CD4-positive, alpha-beta T cell (primary cell): Measurements from ENCODE around the gene PLCB3. TPM values are rescaled to one million over a fixed set of nuclear protein-coding genes. Genes with fewer than 3 reads are reported as not detected.

Source experiments
- ATAC-seq: fragments of 200-7000 bp; cut with Tn5 transposase; one replicate; pipeline ENCODE4 v1.10.0; 2022; ENCODE audit warnings: mild to moderate bottlenecking; ENCODE audit not compliant: poor library complexity
- CTCF ChIA-PET: fragments of 350-600 bp; sonication (Branson Sonifier 250); formaldehyde crosslinking; loops from one replicate; lab custom pipeline; 2021; ENCODE audit warnings: antibody characterized with exemption, inconsistent platforms; lab: Charles Lee
- POLR2A ChIA-PET: fragments of 350-600 bp; sonication (Branson Sonifier 250); formaldehyde crosslinking; loops from one replicate; lab custom pipeline; 2021; ENCODE audit warnings: antibody characterized with exemption, inconsistent platforms; lab: Charles Lee
- DNase-seq, 14 experiments: peaks; one replicate each; pipeline ENCODE4 v3.0.0-alpha.2; 2013 to 2020; ENCODE audit warnings: mixed read lengths in 2 of 14
- H3K27ac ChIP-seq, 2 donors: one replicate each; pipeline versions ENCODE4 v1.5.1 to v1.7.0; 2013; ENCODE audit warnings: low read length in 2 of 2, low read depth in 1 of 2, mild to moderate bottlenecking in 1 of 2
- H3K27me3 ChIP-seq, 2 experiments: 1 replicate in 1 of 2; 2 replicates in 1 of 2; pipeline versions ENCODE4 v1.6.1 to v1.7.0; 2013; ENCODE audit warnings: low read length in 2 of 2, control low read depth in 1 of 2, mild to moderate bottlenecking in 1 of 2, moderate library complexity in 1 of 2; ENCODE audit not compliant: insufficient read depth in 2 of 2, control insufficient read depth in 1 of 2
- H3K36me3 ChIP-seq: one replicate; pipeline ENCODE4 v1.6.1; 2013; ENCODE audit warnings: low read length, control low read depth; ENCODE audit not compliant: insufficient read depth
- H3K4me1 ChIP-seq: one replicate; pipeline ENCODE4 v1.6.1; 2013; ENCODE audit warnings: low read length, control low read depth; ENCODE audit not compliant: insufficient read depth
- H3K4me3 ChIP-seq: one replicate; pipeline ENCODE4 v1.5.1; 2013; ENCODE audit warnings: mild to moderate bottlenecking, low read length, moderate library complexity
- H3K9me3 ChIP-seq, 2 experiments: 1 replicate in 1 of 2; 2 replicates in 1 of 2; pipeline versions ENCODE4 v1.6.1 to v1.7.0; 2013; ENCODE audit warnings: low read length in 2 of 2, mild to moderate bottlenecking in 2 of 2, control low read depth in 1 of 2, moderate library complexity in 1 of 2; ENCODE audit not compliant: control insufficient read depth in 1 of 2, insufficient read depth in 1 of 2
- H3K27ac Mint-ChIP-seq: one replicate; pipeline ENCODE4 v1.8.0; 2020; ENCODE audit warnings: mixed read lengths
- H3K27me3 Mint-ChIP-seq: one replicate; pipeline ENCODE4 v1.8.0; 2021; ENCODE audit warnings: mixed read lengths
- H3K36me3 Mint-ChIP-seq: one replicate; pipeline ENCODE4 v1.8.0; 2021; ENCODE audit warnings: low read depth, mixed read lengths
- H3K4me1 Mint-ChIP-seq: one replicate; pipeline ENCODE4 v1.8.0; 2021; ENCODE audit warnings: low read depth, mixed read lengths
- H3K4me3 Mint-ChIP-seq: one replicate; pipeline ENCODE4 v1.8.0; 2020; ENCODE audit warnings: mild to moderate bottlenecking, mixed read lengths
- H3K9me3 Mint-ChIP-seq: one replicate; pipeline ENCODE4 v1.8.0; 2020; ENCODE audit warnings: mixed read lengths
- intact Hi-C, 2 experiments: fragments of 100-400 bp; cut with DNase I in 1 of 2; cut with micrococcal nuclease in 1 of 2; formaldehyde crosslinking; loops; one replicate each; pipeline versions ENCODE4 v1.15.1 to v1.9.0; 2023 to 2025; cut with DNase I, micrococcal nuclease
- total RNA-seq, 174 experiments: library from RNA in 2 of 174; stranded (reverse) in 2 of 174; gene quantifications; one replicate each; pipeline ENCODE4 v1.2.3 and lab custom pipeline; 2021 to 2026
- TF ChIP-seq, protein P1 (sequence below): fragments of 200-600 bp; IDR thresholded peaks from one replicate; pipeline ENCODE4 v1.8.0; 2022; ENCODE audit warnings: antibody characterized with exemption, mild to moderate bottlenecking

PLCB3 gene
- total RNA-seq, 2 experiments from 2014 or later, result 2.5 to 2.7 TPM

DNA sequence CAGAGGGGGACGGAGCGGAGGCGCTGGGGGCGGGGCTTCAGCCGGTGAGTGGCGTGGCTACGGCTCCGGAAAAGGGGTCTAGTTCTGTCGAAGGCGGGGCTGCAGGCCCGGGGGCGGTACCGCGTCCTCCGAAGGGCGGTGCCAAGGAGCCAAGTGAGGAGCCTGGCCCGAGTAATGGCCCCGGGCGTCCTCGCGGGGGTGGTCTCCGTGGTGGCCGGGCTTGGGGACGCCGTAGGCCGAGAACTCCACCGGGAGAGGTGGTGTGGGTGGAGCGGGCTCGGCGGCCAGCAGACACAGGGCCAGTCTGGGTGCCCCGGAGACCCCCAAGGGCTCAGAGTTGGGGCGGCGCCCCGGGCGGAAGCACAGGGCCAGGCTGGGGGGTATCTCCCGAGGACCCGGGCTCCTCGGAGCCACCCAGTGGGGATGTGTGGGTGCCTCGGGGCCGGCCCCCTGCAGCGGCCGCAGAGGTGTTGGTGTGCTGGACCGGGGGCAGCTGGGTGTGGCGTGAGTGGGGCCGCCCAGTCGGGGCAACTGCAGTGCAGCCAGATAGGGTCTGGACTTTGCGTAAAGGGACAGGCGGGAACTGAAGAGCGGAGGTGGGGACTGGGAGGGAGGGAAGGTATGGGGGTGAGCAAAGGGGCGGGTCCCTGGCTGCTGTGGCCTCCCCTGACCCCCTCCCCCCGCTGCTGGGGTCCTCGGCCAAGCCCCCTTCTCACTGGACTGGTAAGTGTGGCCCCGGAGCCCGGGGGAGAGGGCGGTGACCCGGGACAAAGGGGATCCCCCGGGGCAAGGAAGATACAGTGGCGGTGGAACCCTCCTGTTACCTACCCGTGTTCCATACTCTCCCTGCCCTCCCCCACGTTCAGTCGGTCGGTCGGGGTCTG lies 9.6 kb upstream of the PLCB3 start:
- H3K9me3 ChIP-seq, result no peaks in the 10 kb centered on the region
- intact Hi-C loops, result loop anchor here (1.0 to 5.0 kb wide), 7 partner anchors 11 to 63 kb away; partner anchors contain the start of genes DNAJC4 (in 2 of the 2), ESRRA (in 2 of the 2), FERMT3 (in 2 of the 2) and GPR137 (in 2 of the 2)
- peak in 7 of 14 experiments; percentile 99 to 100 (median 100) for DNase-seq
- POLR2A ChIA-PET, result interaction anchor here (0.6 to 6.2 kb wide), 23 partner anchors 8 to 1589 kb away, joined by 3 to 69 read pairs (median 5); partner anchors contain the start of genes BAD, CCDC88B, DNAJC4 and FERMT3
- TF ChIP-seq, protein P1, sequence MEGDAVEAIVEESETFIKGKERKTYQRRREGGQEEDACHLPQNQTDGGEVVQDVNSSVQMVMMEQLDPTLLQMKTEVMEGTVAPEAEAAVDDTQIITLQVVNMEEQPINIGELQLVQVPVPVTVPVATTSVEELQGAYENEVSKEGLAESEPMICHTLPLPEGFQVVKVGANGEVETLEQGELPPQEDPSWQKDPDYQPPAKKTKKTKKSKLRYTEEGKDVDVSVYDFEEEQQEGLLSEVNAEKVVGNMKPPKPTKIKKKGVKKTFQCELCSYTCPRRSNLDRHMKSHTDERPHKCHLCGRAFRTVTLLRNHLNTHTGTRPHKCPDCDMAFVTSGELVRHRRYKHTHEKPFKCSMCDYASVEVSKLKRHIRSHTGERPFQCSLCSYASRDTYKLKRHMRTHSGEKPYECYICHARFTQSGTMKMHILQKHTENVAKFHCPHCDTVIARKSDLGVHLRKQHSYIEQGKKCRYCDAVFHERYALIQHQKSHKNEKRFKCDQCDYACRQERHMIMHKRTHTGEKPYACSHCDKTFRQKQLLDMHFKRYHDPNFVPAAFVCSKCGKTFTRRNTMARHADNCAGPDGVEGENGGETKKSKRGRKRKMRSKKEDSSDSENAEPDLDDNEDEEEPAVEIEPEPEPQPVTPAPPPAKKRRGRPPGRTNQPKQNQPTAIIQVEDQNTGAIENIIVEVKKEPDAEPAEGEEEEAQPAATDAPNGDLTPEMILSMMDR, result no peak
- peaks cover 22% of the 10 kb centered on the region for H3K36me3 ChIP-seq
- Mint-ChIP-seq H3K9me3 (no peaks in the 10 kb centered on the region), H3K4me1 (peaks cover 45% of the 10 kb centered on the region), H3K36me3 (peaks cover 34% of the 10 kb centered on the region), H3K4me3 (peak overlapping the region; percentile 98), H3K27ac (peak overlapping the region; percentile 100), H3K27me3 (no peaks in the 10 kb centered on the region)
- no peak for ATAC-seq
- H3K27me3 ChIP-seq, result no peaks in the 10 kb centered on the region
- CTCF ChIA-PET, result interaction anchor here (0.9 to 1.9 kb wide), 5 partner anchors 10 to 63 kb away, joined by 4 to 10 read pairs (median 7); partner anchors contain the start of genes NUDT22, PLCB3 and TRPT1
- peaks cover 60% of the 10 kb centered on the region for H3K4me1 ChIP-seq
- H3K4me3 ChIP-seq, result peak overlapping the region; percentile 80
- peak overlapping the region; percentile 97 to 100 for H3K27ac ChIP-seq

DNA sequence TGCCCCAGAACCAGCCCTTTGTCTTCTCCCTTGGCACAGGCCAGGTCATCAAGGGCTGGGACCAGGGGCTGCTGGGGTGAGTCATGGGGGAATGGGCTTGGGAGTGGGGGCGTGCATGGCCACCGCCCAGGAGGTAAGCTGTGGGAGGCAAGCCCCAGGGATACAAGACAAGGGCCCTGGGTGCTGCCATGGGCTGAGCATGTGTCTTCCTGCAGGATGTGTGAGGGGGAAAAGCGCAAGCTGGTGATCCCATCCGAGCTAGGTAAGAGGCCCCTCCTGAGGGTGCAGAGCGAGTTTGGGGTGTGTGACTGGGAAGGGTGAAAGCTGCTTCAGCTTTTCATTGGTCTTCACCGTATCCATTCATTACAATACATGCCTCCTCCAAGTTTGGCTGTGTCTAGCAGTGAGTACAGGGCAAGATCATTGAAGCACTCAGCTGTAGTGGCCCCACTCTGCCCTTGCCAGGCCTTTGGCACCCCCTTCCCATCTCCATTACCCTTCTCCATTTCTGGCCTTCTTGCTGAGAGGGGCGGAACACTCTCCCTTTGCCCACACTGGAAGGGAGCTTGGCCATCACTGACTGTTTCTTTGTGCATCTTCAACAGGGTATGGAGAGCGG lies 8.0 kb upstream of the PLCB3 start:
- intact Hi-C loops, result loop anchor here (2.0 to 5.0 kb wide), 2 partner anchors 36 to 61 kb away; partner anchors contain the start of genes FERMT3 (in 2 of the 2) and ESRRA (in 1 of the 2)
- Mint-ChIP-seq H3K36me3 (peaks cover 30% of the 10 kb centered on the region), H3K4me1 (peaks cover 57% of the 10 kb centered on the region), H3K4me3 (peak overlapping the region; percentile 81), H3K27ac (peak overlapping the region; percentile 100), H3K27me3 (no peaks in the 10 kb centered on the region), H3K9me3 (no peaks in the 10 kb centered on the region)
- CTCF ChIA-PET, result interaction anchor here (1.1 to 3.8 kb wide), 4 partner anchors 8 to 58 kb away, joined by 3 to 12 read pairs (median 7); partner anchors contain the start of gene PLCB3
- peaks cover 62% of the 10 kb centered on the region for H3K4me1 ChIP-seq
- TF ChIP-seq, protein P1, result no peak
- DNase-seq (no peak), ATAC-seq (no peak)
- H3K27me3 ChIP-seq, result no peaks in the 10 kb centered on the region
- no peak overlapping the region for H3K27ac ChIP-seq
- POLR2A ChIA-PET, result interaction anchor here (0.9 to 6.2 kb wide), 7 partner anchors 13 to 74 kb away, joined by 4 to 69 read pairs (median 11); partner anchors contain the start of genes DNAJC4, ESRRA, FERMT3 and PRDX5
- no peak overlapping the region for H3K4me3 ChIP-seq
- H3K36me3 ChIP-seq, result peaks cover 10% of the 10 kb centered on the region
- no peaks in the 10 kb centered on the region for H3K9me3 ChIP-seq

DNA sequence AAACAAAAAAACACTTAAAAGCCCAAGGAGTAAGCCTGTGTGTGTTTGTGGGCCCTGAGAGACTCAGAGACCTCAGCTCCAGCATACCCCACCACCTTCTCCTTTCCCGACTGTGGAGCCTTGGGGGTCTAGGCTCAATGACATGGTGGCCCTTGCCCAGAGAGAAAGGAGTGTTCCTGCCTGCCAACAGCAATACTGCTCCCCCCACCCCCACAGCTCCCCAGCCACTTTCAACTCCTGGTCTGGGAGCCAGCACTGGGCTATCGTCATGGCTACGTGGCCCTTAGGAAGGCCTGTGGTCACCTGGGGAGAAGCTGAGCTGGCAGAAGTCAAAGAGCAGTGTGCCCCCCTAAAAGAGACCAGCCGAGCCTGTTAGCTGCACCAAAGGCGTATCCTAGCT lies 7.2 kb upstream of the PLCB3 start:
- no peak overlapping the region for H3K27ac ChIP-seq
- no peaks in the 10 kb centered on the region for H3K9me3 ChIP-seq
- Mint-ChIP-seq H3K27ac (peak overlapping the region; percentile 100), H3K36me3 (peaks cover 30% of the 10 kb centered on the region), H3K27me3 (no peaks in the 10 kb centered on the region), H3K9me3 (no peaks in the 10 kb centered on the region), H3K4me1 (peaks cover 52% of the 10 kb centered on the region), H3K4me3 (peak overlapping the region; percentile 81)
- H3K4me1 ChIP-seq, result peaks cover 61% of the 10 kb centered on the region
- ChIA-PET POLR2A (interaction anchor here (1.3 to 6.2 kb wide), 6 partner anchors 14 to 73 kb away, joined by 6 to 69 read pairs (median 13); partner anchors contain the start of genes DNAJC4, ESRRA, FERMT3 and PRDX5), CTCF (interaction anchor here (1.5 to 3.9 kb wide), 4 partner anchors 40 to 60 kb away, joined by 9 to 15 read pairs (median 12); no protein-coding TSS in a partner anchor)
- DNase-seq, result no peak
- no peak for ATAC-seq
- H3K36me3 ChIP-seq, result peaks cover 10% of the 10 kb centered on the region
- H3K27me3 ChIP-seq, result no peaks in the 10 kb centered on the region
- no peak overlapping the region for H3K4me3 ChIP-seq
- TF ChIP-seq, protein P1, result no peak
- intact Hi-C loops, result loop anchor here (5.0 kb wide), 1 partner anchor 37 kb away; the partner anchor contains the start of gene FERMT3 (in 2 of the 2)
